H9 (cell line): ENCODE measurements around the gene TAF12. TPM values are rescaled to one million over a fixed set of nuclear protein-coding genes. Genes with fewer than 3 reads are reported as not detected.

ENCODE experiments used
- DNase-seq: peaks from one replicate; pipeline ENCODE4 v3.0.0-alpha.2; 2017
- H2AFZ ChIP-seq: one replicate; pipeline ENCODE4 v1.6.1; 2013; ENCODE audit warnings: mild to moderate bottlenecking, low read length, control low read depth, moderate library complexity
- H2AK5ac ChIP-seq: 2 replicates; pipeline ENCODE4 v1.6.1; 2013; ENCODE audit warnings: low read length, control low read depth, mixed read lengths; ENCODE audit not compliant: insufficient read length
- H2BK120ac ChIP-seq: one replicate; pipeline ENCODE4 v1.6.1; 2013; ENCODE audit warnings: low read depth, mild to moderate bottlenecking, low read length, control low read depth, inconsistent platforms; ENCODE audit not compliant: poor library complexity, severe bottlenecking
- H2BK12ac ChIP-seq: 2 replicates; pipeline ENCODE4 v1.6.1; 2013; ENCODE audit warnings: low read length, control low read depth, mixed read lengths, low read depth; ENCODE audit not compliant: insufficient read length
- H2BK15ac ChIP-seq: 2 replicates; pipeline ENCODE4 v1.6.1; 2013; ENCODE audit warnings: low read depth, low read length, control low read depth
- H2BK20ac ChIP-seq: one replicate; pipeline ENCODE4 v1.6.1; 2013; ENCODE audit warnings: low read depth, mild to moderate bottlenecking, low read length, control low read depth, inconsistent platforms; ENCODE audit not compliant: poor library complexity, severe bottlenecking
- H2BK5ac ChIP-seq: 2 replicates; pipeline ENCODE4 v1.6.1; 2013; ENCODE audit warnings: low read length, control low read depth, mixed read lengths; ENCODE audit not compliant: insufficient read length
- H3K14ac ChIP-seq: 2 replicates; pipeline ENCODE4 v1.6.1; 2013; ENCODE audit warnings: low read length, control low read depth; ENCODE audit not compliant: insufficient read depth
- H3K18ac ChIP-seq: 2 replicates; pipeline ENCODE4 v1.6.1; 2013; ENCODE audit warnings: low read depth, mild to moderate bottlenecking, mixed read lengths, low read length, control low read depth; ENCODE audit not compliant: insufficient read length
- H3K23ac ChIP-seq: 2 replicates; pipeline ENCODE4 v1.6.1; 2013; ENCODE audit warnings: low read length, control low read depth, mixed read lengths, low read depth; ENCODE audit not compliant: insufficient read length
- H3K23me2 ChIP-seq: 2 replicates; pipeline ENCODE4 v1.6.1; 2013; ENCODE audit warnings: low read depth, mild to moderate bottlenecking, mixed read lengths, low read length, control low read depth; ENCODE audit not compliant: insufficient read length, poor library complexity, severe bottlenecking
- H3K27ac ChIP-seq: 2 replicates; pipeline ENCODE4 v1.5.1; 2013; ENCODE audit warnings: low read length, control low read depth, mixed read lengths, low read depth; ENCODE audit not compliant: insufficient read length
- H3K27me3 ChIP-seq: 2 replicates; pipeline ENCODE4 v1.6.1; 2013; ENCODE audit warnings: low read length, control low read depth, inconsistent platforms; ENCODE audit not compliant: insufficient read depth
- H3K4ac ChIP-seq: 2 replicates; pipeline ENCODE4 v1.6.1; 2013; ENCODE audit warnings: low read depth, mild to moderate bottlenecking, control low read depth, inconsistent platforms, low read length, moderate library complexity
- H3K4me1 ChIP-seq: 2 replicates; pipeline ENCODE4 v1.6.1; 2013; ENCODE audit warnings: low read length, control low read depth, inconsistent platforms; ENCODE audit not compliant: insufficient read depth
- H3K4me2 ChIP-seq: 2 replicates; pipeline ENCODE4 v1.6.1; 2013; ENCODE audit warnings: low read length, control low read depth, mixed read lengths; ENCODE audit not compliant: insufficient read length, insufficient read depth
- H3K56ac ChIP-seq: 2 replicates; pipeline ENCODE4 v1.6.1; 2013; ENCODE audit warnings: low read depth, mild to moderate bottlenecking, mixed read lengths, low read length, control low read depth; ENCODE audit not compliant: insufficient read length
- H3K79me1 ChIP-seq: 2 replicates; pipeline ENCODE4 v1.6.1; 2013; ENCODE audit warnings: low read depth, mild to moderate bottlenecking, moderate library complexity, low read length, control low read depth, inconsistent platforms; ENCODE audit not compliant: insufficient read depth, poor library complexity, severe bottlenecking
- H3K79me2 ChIP-seq: 2 replicates; pipeline ENCODE4 v1.6.1; 2013; ENCODE audit warnings: low read length, control low read depth, inconsistent platforms; ENCODE audit not compliant: insufficient read depth
- H3K9ac ChIP-seq: 2 replicates; pipeline ENCODE4 v1.6.1; 2013; ENCODE audit warnings: low read length, control low read depth, mixed read lengths; ENCODE audit not compliant: insufficient read length; ENCODE audit errors: extremely low read depth
- H3K9me3 ChIP-seq: one replicate; pipeline ENCODE4 v1.6.1; 2013; ENCODE audit warnings: low read depth, low read length, inconsistent platforms; ENCODE audit not compliant: control insufficient read depth
- H3T11ph ChIP-seq: one replicate; pipeline ENCODE4 v1.6.1; 2013; ENCODE audit warnings: mild to moderate bottlenecking, low read length, control low read depth, inconsistent platforms
- H4K20me1 ChIP-seq: one replicate; pipeline ENCODE4 v1.6.1; 2013; ENCODE audit not compliant: control insufficient read depth, insufficient read length, insufficient read depth
- H4K5ac ChIP-seq: 2 replicates; pipeline ENCODE4 v1.6.1; 2013; ENCODE audit warnings: low read depth, mild to moderate bottlenecking, mixed read lengths, low read length, control low read depth; ENCODE audit not compliant: insufficient read length
- H4K8ac ChIP-seq: replicated peaks from 2 replicates; pipeline ENCODE4 v1.6.1; 2013; ENCODE audit warnings: low read length, control low read depth, mixed read lengths, low read depth; ENCODE audit not compliant: insufficient read length
- H4K91ac ChIP-seq: 2 replicates; pipeline ENCODE4 v1.6.1; 2013; ENCODE audit warnings: low read depth, mild to moderate bottlenecking, moderate library complexity, mixed read lengths, low read length, control low read depth; ENCODE audit not compliant: insufficient read length
- H3K27ac Mint-ChIP-seq, 3 experiments: 2 replicates in 2 of 3; 3 replicates in 1 of 3; pipeline ENCODE4 v1.8.0; 2020 to 2021; ENCODE audit warnings: mixed read lengths in 3 of 3, mild to moderate bottlenecking in 1 of 3, moderate library complexity in 1 of 3
- H3K27me3 Mint-ChIP-seq: 2 replicates; pipeline ENCODE4 v1.8.0; 2021; ENCODE audit warnings: low read depth, mild to moderate bottlenecking, moderate library complexity, mixed read lengths
- H3K36me3 Mint-ChIP-seq, 3 experiments: 2 replicates in 2 of 3; 3 replicates in 1 of 3; pipeline ENCODE4 v1.8.0; 2020 to 2021; ENCODE audit warnings: low read depth in 3 of 3, mixed read lengths in 3 of 3; ENCODE audit not compliant: insufficient read depth in 1 of 3
- H3K4me1 Mint-ChIP-seq, 2 experiments: 2 replicates each; pipeline ENCODE4 v1.8.0; 2020; ENCODE audit warnings: mixed read lengths in 2 of 2
- H3K4me3 Mint-ChIP-seq, 2 experiments: 2 replicates in 1 of 2; 3 replicates in 1 of 2; pipeline ENCODE4 v1.8.0; 2020 to 2021; ENCODE audit warnings: mild to moderate bottlenecking in 2 of 2, mixed read lengths in 2 of 2, moderate library complexity in 1 of 2
- H3K9me3 Mint-ChIP-seq, 2 experiments: 2 replicates in 1 of 2; 3 replicates in 1 of 2; pipeline ENCODE4 v1.8.0; 2020; ENCODE audit warnings: mild to moderate bottlenecking in 2 of 2, mixed read lengths in 2 of 2, moderate library complexity in 1 of 2
- CTCF ChIP-seq: fragments of 200-600 bp; sonication (generic); conservative IDR thresholded peaks from 3 replicates; pipeline ENCODE4 v1.8.0; 2021; ENCODE audit warnings: antibody characterized with exemption, mild to moderate bottlenecking
- WGBS: extraction: QIAGEN DNeasy Blood & Tissue Kit; methylation state at CpG from one replicate; pipeline ENCODE4 v1.1.7; 2013; ENCODE audit warnings: missing lambda C conversion rate, low lambda C conversion rate, mixed read lengths; ENCODE audit not compliant: insufficient read length; ENCODE audit errors: extremely low coverage; 5-methylcytosine and 5-hydroxymethylcytosine counted together
- total RNA-seq: library from RNA; stranded (reverse); gene quantifications from 2 replicates; pipeline ENCODE4 v1.2.1, GENCODE V29; 2021

Gene TAF12
- total RNA-seq, 1 experiment from 2014 or later = 22.1 TPM

- Histone ChIP-seq H3K4ac (no peak within 1 kb of the TSS; the same call in 1 of the 2 replicates), H4K8ac (no peak within 1 kb of the TSS), H3K14ac (peak within 1 kb of the TSS; percentile 68; the same call in 1 of the 2 replicates), H2BK120ac (no peak within 1 kb of the TSS), H2BK20ac (no peak within 1 kb of the TSS), H3K4me2 (peak within 1 kb of the TSS; percentile 60), H2BK15ac (no peak within 1 kb of the TSS), H3K4me1 (no peaks in the 10 kb centered on the region), H2BK5ac (peak within 1 kb of the TSS; percentile 82), H2AK5ac (no peak within 1 kb of the TSS), H3K27ac (peak within 1 kb of the TSS; percentile 91), H3K18ac (peak within 1 kb of the TSS; percentile 76), H3K79me1 (no peaks in the 10 kb centered on the region), H4K91ac (no peak within 1 kb of the TSS), H3K56ac (no peak within 1 kb of the TSS), H3K79me2 (no peaks in the 10 kb centered on the region), H3K27me3 (no peaks in the 10 kb centered on the region), H4K5ac (no peak within 1 kb of the TSS), H2AFZ (no peak within 1 kb of the TSS), H2BK12ac (no peak within 1 kb of the TSS), H3T11ph (peak within 1 kb of the TSS; percentile 71), H3K23ac (no peak within 1 kb of the TSS), H3K23me2 (peaks cover 9% of the 10 kb centered on the region), H3K9me3 (no peaks in the 10 kb centered on the region), H3K9ac (peak within 1 kb of the TSS; percentile 51), H4K20me1 (no peaks in the 10 kb centered on the region)
- H3K9me3 Mint-ChIP-seq = no peaks in the 10 kb centered on the region; a peak in 2 of 5 replicates
- H3K4me1 Mint-ChIP-seq = peaks cover 8 to 17% of the 10 kb centered on the region in 2 experiments
- WGBS = no CpG with 5 or more reads among the region's 28 CpGs
- no peaks in the 10 kb centered on the region for H3K27me3 Mint-ChIP-seq
- TF ChIP-seq CTCF = no peak
- no peaks in the 10 kb centered on the region for H3K36me3 Mint-ChIP-seq
- DNase-seq = peak; percentile 90
- peak within 1 kb of the TSS; percentile 99 to 100 (median 100) for H3K27ac Mint-ChIP-seq
- H3K4me3 Mint-ChIP-seq = peak within 1 kb of the TSS; percentile 76 to 79
These were observed 5.8 kb upstream of the TAF12 start, which contains the start of gene RNU11 for GRCh38 chr1:28648474-28649198. Gene RNU11 (plus strand): TSS chr1:28648600.
